Activated naive CD4-positive, alpha-beta T cell treated with Interleukin-2 at 50 U/mL for 16 hours (primary cell): Measurements from ENCODE around the gene OGDH.

Source experiments
- DNase-seq: peaks from one replicate; pipeline ENCODE4 v3.0.0-alpha.2; 2020

Gene OGDH

DNA sequence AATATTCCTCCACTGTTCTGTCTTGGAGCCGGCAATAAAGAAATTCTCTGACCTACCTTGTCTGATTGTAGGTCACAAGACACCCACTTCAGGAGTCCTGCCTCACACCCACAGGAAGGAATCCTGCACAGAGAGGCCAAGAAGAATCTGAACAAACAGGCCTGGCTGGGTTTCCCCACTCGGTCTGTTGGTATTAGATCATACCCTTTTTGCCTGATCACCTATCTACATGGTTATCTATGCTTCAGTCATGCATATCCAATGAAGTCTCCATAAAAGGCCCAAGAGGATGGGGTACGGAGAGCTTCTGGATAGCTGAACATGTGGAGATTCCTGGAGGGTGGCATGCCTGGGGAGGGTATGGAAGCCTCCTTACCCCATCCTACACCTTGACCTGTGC is 12.3 kb downstream of the OGDH start:
- peak; percentile 52 for DNase-seq

DNA sequence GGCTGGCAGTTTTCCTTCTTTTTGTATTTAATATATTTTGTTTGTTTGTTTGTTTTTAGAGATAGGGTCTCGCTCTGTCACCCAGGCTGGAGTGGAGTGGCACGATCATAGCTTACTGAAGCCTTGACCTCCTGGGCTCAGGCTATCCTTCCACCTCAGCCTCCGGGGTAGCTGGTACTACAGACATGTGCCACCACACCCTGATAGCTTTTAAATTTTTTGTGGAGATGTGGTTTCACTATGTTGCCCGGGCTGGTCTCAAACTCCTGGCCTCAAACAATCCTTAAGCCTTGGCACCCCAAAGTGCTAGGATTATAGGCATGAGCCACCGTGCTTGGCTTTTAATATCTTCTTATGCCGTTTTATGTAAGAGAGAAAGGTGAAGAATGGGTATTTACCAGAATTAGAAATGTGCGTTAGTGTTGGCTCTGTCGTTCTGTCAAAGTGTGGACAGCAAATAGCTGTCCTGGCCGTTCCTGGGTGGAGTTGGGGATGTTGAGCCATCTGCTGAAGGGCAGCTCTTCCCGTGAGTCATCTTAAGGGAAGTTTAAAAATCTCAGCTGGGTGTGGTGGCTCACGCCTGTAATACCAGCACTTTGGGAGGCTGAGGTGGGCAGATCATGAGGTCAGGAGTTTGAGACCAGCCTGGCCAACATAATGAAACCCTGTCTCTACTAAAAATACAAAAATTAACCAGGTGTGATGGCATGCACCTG is 14.8 kb downstream of the OGDH start:
- no peak for DNase-seq

DNA sequence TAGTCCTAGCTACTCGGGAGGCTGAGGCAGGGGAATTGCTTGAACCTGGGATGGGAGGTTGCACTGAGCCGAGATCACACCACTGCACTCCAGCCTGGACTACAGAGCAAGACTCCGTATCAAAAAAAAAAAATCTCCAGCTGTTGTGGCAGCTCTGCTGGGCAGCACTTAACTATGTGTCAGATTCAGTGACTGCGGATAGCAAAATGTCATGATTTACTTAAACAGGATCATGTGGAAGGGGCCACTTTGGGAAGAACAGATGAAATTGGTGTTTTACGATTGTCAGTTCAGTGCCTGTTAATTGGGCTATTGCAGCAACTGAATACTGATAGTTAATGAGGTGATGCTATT is 15.3 kb downstream of the OGDH start:
- no peak for DNase-seq

DNA sequence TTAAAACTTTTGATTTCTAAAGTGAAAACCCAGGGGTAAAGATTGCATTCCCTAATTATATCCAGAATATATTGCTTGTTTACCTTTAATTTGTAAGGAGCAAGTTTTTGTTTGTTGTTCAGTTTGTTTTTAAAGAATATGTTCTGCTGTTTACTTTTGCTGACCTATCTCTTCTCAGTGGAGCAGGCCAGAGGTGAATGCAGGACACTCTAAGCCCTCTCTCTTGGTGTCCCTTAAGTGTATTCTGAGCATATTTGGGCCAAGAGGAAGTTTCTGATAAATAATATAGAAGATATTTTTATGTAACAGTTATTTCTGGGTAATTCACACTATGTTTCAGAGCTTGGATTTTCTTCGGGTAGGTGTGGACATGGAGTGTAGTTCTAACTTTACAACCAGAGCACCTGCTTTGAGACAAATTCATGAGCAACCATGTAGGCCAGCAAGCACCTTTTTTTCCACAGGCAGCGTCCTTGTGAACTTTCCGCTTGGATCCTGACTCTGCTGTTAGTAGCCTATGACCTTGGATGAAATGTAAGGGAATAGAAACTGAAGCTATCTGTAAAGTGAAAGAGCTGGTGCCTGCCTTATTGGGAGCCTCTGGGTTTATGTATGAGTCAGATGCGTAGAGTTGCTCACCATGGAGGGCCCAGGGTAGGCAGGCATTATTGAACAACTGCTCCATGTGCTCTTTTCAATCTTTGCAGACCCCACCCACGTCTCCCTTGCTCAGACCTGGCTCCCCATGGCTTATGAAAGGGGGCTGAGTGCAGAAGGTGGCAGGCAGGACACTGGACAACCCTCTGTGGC is 16.1 kb downstream of the OGDH start:
- DNase-seq = peak; percentile 60

DNA sequence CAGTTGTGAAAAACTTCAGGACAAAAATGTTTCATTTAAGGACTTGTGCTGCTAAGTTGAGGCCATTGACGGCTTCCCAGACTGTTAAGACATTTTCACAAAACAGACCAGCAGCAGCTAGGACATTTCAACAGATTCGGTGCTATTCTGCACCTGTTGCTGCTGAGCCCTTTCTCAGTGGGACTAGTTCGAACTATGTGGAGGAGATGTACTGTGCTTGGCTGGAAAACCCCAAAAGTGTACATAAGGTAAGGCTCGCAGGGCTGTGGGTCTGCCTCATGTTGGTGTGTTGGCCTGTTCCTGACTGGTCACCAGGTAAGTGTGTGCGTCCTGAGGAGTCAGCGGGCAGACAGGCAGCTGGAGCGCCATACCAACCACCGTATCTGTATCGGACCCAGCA is 17.9 kb downstream of the OGDH start:
- no peak for DNase-seq

DNA sequence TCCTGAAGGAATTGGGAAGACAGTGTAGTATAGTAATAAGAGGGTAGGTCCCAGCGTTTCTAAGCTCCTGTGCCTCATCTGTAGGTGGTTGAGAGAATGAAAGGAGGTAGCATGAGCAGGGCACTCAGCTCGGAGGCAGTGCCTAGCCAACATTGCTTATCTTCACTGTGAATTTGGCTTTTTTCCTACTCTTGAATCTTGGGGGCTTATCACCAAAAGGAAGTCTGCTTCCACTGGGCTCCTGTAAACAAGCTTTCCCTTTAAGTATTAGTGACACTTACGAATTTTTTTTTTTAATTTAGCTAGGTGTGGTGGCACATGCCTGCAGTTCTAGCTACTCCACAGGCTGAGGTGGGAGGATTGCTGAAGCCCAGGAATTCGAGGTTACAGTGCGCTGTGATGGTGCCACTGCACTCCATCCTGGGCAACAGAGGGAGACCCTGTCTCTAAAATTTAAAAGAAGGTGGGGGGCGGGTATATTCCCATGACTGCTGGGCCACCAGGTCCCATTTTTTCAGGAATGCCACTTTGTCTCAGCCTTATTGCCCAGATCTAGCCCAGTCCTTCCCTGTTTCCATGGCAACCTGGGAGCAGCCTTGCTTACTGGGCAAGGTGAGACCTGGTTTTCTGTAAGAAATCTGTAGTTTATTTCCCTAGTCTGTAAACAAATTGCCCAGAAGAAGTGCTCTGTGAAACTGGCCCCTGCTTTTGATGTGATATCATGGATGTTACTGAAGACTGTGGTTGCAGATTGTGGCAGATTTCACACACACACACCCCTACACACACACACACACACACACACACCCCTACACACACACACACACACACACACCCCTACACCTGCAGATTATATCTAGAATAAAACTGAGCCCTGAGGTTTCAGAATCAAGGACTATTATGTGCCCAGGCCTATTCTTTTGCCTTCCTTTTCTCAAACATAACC is 19.4 kb downstream of the OGDH start:
- no peak for DNase-seq

DNA sequence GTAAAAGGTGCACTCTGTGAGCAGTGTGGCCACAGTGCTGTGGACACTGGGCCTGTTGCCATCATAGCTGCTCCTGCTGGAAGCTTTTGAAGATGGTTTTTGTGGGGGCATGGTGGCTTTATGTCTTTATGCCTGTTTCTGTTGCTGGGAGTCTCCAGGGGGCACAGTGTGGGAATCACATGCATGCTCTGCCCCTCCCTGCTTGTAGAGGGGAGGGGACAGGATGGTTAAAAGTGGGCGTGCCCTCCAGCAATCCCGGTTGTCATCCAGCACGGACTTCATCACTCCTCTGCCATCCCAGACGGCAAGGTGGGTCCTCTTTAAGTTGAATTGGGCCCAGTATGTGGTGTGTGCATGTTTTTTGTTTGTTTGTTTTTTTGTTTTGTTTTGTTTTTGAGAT is 20.2 kb downstream of the OGDH start:
- DNase-seq = no peak

DNA sequence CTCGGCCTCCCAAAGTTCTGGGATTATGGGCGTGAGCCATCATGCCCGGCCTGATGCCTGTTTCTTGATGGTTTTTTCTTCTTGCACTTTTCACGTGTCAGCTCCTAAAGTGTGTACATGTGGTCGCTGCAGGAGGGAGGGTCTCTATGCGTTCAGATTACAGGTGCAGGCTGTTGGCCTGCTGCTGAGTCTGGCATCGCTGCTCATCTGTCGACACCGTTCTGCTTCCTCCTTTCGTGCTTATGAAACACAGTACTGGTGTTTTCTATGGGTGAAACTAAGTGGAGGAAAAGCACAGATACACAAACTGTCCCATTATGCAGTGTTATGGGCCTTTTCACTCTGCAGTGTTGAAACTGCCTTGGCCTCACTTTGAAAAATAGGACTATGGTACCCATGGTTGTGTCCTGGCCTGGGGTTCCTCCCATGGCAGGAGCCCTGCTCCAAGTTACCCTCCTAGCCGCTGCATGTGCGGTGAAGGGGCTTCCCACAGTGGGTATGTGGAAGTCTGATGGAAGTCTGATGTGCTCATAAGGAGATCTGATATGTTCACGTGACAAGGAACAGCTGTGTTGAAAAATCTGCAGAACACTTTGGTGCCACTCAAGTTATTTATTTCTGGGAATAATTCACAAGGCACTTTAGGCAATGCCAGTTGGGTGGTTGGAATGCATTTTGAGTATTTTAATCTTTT is 23.5 kb downstream of the OGDH start:
- no peak for DNase-seq

DNA sequence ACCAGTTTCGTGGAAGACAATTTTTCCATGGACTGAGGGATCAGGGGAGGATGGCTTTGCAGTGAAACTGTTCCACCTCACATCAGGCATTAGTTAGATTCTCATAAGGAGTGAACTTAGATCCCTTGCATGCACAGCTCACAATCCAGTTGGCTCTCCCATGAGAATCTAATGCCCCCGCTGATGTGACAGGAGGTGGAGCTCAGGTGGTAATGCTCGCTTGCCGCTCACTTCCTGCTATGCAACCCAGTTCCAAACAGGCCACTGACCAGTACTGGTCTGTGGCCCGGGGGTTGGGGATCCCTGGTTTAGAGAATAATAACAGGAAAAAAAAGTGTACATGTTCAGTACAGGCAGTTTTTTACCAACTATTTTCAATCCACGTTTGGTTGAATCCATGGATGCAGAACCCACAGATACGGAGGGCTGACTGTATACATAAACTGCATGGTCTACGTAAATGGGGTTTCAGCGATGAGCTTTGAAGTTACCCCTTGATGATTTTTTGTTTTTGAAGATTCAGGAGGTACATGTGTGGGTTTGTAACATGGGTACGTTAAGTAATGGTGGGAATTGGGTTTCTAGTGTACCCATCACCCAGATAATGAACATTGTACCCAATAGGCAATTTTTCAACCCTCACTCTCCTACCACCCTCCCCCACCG is 24.5 kb downstream of the OGDH start:
- no peak for DNase-seq

DNA sequence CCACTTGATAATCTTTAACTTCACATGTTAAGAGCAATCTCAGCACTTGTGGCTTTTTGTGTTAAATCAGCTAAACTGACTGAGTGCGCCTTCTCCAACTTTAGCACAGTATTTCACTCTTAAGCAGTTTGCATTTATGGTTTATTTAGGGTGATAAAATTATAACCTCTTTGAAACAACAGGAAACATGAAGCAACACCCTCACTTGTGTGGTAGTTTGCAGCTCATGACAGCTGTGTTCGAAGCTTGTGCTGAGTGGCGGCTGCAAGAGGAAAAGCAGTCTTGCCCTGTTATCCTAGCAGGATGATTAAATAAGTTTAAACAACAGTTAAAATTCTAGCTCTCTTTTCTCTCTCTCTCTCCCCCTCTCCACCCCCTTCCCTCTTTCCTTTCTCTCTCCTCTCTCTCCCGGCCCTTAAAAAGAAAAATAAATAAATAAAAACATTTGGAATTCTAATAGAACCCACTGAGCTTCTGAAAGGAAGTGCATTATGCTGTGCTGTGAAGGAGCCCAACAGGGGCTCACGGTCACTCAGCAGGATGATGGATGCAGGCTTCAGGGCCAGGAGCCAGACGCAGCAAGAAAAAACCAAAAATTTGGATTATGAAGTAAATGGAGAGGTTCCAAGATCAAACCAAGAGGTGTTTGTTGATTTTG is 25.2 kb downstream of the OGDH start:
- DNase-seq = peak; percentile 34

DNA sequence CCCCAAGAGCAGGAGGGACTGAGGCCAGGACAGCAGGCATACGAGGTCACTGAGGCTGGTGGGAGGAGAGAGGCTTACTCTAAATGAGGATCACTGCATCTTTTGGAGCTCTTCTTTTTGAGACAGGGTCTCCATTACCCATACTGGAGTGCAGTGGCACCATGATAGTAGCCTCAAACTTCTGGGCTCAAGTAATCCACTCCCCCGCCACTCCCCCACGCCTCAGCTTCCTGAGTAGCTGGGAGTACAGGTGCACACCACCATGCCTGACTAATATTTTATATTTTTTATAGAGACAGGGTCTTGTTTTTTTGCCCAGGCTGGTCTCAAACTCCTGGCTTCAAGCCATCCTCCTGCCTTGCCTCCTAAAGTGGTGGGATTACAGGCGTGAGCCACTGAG is 25.8 kb downstream of the OGDH start:
- no peak for DNase-seq

DNA sequence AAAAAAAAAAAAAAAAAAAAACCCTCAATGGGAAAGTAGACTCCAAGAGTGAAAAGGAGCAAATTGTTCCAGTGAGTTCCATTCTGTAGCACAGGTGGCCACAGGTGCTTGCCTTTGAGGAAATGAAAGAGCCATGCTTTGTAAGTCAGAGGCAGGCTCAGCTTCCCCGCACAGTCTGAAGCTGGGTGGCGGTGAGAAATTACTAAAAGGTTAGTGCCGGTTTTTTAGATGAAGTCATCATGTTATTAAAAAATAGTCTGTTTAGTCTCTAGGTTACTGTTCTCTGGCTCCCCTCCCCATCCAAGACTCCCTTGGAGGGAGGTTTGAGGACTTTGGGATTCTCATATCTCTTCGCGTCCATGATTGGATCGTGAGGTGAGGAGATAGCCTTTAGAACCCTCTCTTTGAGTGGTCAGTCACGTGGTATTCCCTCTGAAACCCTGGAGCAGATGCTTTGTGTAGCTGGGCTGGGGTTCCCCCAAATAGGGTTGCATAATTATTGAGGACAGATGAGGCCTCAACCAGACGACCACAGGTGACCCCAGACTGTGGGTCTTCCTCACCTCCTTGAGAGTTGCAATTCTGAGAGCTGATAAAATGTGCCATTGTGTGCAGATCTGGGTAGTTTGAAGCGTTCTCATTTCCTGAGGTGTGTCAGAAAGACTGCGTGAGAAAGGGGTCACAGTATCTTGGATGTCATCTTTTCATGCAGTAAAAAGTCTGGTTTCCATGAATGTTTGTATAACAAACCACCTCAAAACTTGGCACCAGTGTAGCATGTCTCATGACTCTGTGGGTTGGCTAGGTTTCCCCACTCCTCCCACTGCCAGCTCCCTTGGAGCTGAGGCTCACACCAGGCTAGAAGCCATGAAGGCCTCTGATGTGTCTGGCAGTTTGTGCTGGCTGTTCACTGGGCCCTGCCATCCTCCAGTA is 27.1 kb downstream of the OGDH start:
- peak; percentile 81 for DNase-seq

DNA sequence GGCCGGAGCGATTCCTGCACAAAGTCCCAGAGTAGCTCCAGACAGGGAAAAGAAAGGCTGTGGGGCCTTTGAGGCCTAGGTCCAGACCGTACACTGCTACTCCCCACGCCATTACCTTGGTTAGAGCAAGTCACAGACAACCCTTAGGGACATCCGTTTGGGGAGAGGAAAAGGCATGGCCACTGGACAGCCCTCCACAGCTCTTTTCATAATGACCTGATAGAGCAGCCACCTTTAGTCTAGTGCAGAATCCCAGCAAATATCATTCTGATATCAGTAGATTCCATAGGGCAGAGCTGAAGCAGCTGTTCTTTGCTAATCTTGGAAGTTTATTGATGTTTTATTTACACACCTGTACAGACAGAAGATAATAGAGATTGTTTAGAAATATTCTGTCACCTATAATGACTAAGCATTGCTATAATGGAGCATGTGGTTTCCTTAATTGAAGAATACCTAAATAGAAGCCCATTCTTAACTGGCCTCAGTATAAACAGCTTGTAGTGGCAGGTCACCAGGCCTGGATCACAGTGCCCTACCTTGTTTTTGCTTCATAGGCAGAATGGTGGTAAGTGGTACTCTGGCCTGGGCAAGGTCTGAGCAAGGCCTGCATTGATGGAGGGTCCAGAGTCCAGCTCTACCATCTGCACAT is 27.9 kb downstream of the OGDH start:
- DNase-seq = no peak

DNA sequence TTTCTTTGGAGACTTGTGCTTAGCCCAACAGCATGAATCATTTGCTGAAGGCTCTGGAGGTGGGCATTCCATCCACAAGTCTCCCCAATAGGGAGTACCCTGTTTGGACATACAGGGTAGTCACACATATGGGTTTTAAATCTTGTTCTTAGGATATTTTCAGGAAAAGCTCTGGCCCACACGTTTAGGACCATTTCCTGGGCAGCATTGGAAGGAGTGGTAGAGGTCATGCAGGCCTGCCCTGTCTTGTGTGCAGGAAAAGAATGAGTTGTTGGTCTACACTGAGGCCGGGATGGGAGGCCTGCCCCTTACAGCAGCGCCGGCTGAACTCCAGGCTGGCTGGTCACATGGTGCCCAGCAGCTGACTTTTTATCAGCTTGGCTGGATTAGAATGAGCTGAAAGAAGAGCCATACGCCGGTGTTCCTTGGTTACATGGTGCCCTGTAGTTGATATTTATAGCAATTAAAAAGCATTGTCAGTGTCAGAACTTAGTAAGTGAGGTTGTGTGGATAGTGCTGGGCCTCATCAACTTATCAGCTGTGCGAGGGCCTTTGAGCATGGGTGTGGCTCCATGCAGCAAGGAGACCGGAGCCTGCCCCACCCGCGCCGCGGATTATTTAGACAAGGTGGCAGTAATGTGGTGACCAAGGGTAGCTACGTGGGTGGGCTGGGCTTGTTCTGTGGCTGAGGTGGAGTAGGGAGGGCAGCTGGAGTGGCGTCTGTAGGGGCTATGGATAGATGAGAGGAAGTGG is 28.6 kb downstream of the OGDH start:
- DNase-seq = no peak

DNA sequence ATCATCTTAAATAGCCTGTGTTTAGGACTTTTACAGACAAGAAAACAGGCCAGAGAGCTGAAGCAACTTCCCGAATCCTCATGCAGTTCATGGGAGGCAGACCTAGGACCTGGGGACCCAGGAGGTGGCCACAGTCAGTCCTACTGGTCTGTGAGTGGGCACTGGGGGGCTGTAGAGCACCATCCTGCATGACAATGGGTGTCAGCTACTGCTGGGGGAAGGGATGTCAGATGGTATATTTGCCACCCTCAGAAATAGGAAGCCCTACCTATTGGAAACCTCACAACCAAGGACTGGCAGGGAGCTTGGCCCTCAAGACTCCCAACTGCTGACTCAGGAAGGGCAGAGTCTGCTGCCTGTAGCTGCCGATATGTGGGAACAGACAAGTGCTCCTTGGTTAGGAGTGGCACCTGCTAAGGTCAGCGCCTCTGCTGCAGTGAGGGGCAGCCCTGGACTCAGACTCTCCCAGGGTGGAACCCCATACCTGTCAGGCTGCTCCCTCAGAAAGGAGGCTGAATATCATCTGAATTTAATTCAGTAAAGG is 29.7 kb downstream of the OGDH start:
- DNase-seq = no peak

DNA sequence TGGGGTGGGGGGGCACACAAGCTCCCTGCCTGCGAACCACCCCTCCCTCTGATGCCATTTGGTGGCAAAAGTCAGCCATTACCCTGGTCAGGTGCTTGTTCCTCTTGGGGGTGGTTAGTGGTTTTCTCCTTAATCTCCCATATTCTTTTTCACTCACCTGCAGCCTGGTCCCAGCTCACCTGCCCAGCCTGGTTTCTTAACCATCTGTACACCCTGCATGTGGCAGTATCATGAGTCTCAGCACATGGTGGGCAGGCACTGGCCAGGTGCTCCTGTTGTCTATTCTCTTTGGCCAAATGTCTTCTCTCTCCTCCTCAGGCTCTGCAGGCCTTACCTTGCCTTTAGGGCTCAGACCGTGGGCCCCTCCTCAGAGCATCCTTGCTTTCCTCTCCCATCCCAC is 30.5 kb downstream of the OGDH start:
- no peak for DNase-seq

DNA sequence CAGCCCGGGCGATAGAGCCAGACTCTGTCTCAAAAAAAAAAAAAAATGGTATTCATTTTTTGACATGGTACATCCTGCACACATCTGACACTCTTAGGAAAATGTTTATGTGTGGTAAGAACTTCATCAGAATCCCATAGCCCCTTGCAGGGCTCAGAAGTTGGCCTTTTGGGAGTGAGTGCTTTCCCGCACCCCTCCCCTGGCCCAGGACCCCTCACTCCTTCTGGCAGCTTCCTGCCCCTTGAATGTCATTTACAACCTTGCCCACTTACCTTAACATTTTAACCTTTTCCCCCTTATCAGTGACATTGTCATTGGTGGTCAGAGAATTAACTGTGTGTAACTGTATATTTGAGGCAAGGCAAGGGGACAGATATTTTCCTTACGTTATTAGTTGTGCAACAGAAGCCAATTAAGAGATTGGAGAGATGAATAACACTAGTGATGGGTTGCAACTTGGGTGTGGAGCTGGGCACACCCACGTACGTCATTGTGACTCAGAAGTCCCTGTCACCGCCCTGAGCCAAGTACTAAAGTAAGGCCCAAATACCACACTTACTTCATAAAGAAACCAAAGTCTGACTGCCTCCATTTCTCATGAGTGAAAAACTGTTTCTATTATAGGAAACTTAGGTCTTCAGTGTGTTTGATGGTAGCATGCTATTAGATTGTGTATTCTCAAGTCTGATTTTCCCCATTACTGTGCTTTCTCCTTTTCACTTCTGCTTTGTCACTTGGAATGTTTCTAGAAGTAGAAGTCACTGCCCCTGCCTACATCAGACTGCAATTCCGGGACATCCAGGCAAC is 31.6 kb downstream of the OGDH start:
- DNase-seq = peak; percentile 85
